K562 (cell line): Measurements from ENCODE around the gene COL4A2. TPM values are rescaled to one million over a fixed set of nuclear protein-coding genes. Genes with fewer than 3 reads are reported as not detected.

Experiments
- ATAC-seq: fragments of 200-7000 bp; cut with Tn5 transposase; 3 replicates; pipeline ENCODE4 v1.9.1; 2020; ENCODE audit warnings: moderate library complexity
- BruUV-seq: library from RNA; stranded (reverse); fragments of 400-500 nt; replicated peaks from 2 replicates; lab custom pipeline; 2021; lab: Mats Ljungman, UMichigan
- CTCF ChIA-PET: fragments of 300-600 bp; formaldehyde crosslinking; extraction: SDS; loops from one replicate; lab custom pipeline; 2021; ENCODE audit warnings: low intra/inter-chr PET ratio; lab: Yijun Ruan, JAX
- POLR2A ChIA-PET: fragments of 300-600, 350-650 bp; sonication (Branson Sonifier 250); formaldehyde crosslinking; extraction: SDS; loops from one replicate; lab custom pipeline; 2021; ENCODE audit warnings: antibody characterized with exemption, inconsistent platforms; lab: Yijun Ruan, JAX
- DNase-seq, 4 experiments: peaks; one replicate each; pipeline versions ENCODE4 v3.0.0 to v3.0.0-alpha.2; 2011 to 2018; ENCODE audit warnings: low spot score in 3 of 4, mixed read lengths in 3 of 4; ENCODE audit errors: extremely low read depth in 1 of 4
- FAIRE-seq: peaks from 2 replicates; lab custom pipeline; 2011; peaks lifted over from hg19 to GRCh38; lab: Jason Lieb, UNC
- H2AFZ ChIP-seq: 2 replicates; pipeline ENCODE4 v1.6.0; 2011; ENCODE audit warnings: low read depth, low read length, control low read depth, inconsistent platforms
- H3K27ac ChIP-seq: fragments of 200-600 bp; 3 replicates; pipeline ENCODE4 v1.8.0; 2011; ENCODE audit warnings: low read depth, mild to moderate bottlenecking, control low read depth, inconsistent platforms, low read length, moderate library complexity, mixed read lengths; ENCODE audit errors: extremely low read depth
- H3K27me3 ChIP-seq, 2 experiments: fragments of 300-600 bp in 1 of 2; 2 replicates in 1 of 2; 3 replicates in 1 of 2; pipeline versions ENCODE4 v1.6.0 to v1.8.0; 2011; ENCODE audit warnings: inconsistent platforms in 2 of 2, low read length in 2 of 2, mild to moderate bottlenecking in 1 of 2, mixed read lengths in 1 of 2, moderate library complexity in 1 of 2; ENCODE audit not compliant: control insufficient read depth in 2 of 2, insufficient read depth in 2 of 2
- H3K36me3 ChIP-seq: fragments of 300-600 bp; 3 replicates; pipeline ENCODE4 v1.8.0; 2011; ENCODE audit warnings: mild to moderate bottlenecking, low read length, inconsistent platforms; ENCODE audit not compliant: control insufficient read depth, insufficient read depth
- H3K4me1 ChIP-seq, 2 experiments: fragments of 200-600 bp in 1 of 2; replicated peaks in 1 of 2; 2 replicates in 1 of 2; 3 replicates in 1 of 2; pipeline versions ENCODE4 v1.5.1 to v1.8.0; 2011; ENCODE audit warnings: inconsistent platforms in 2 of 2, low read length in 2 of 2, mild to moderate bottlenecking in 1 of 2, mixed read lengths in 1 of 2, moderate library complexity in 1 of 2; ENCODE audit not compliant: control insufficient read depth in 2 of 2, insufficient read depth in 2 of 2
- H3K4me2 ChIP-seq: 2 replicates; pipeline ENCODE4 v1.6.1; 2011; ENCODE audit warnings: low read length, control low read depth, inconsistent platforms, mixed read lengths; ENCODE audit not compliant: insufficient read depth
- H3K4me3 ChIP-seq: fragments of 200-600 bp; sonication (generic), shearing (Covaris generic); 2 replicates; pipeline ENCODE4 v1.5.1; 2016; ENCODE audit warnings: control low read depth, inconsistent platforms
- H3K79me2 ChIP-seq: fragments of 200-600 bp; 3 replicates; pipeline ENCODE4 v1.8.0; 2011; ENCODE audit warnings: low read length, inconsistent platforms; ENCODE audit not compliant: control insufficient read depth, insufficient read depth
- H3K9ac ChIP-seq, 2 experiments: 2 replicates each; pipeline versions ENCODE4 v1.6.0 to v1.6.1; 2011; ENCODE audit warnings: low read depth in 2 of 2, low read length in 2 of 2, control low read depth in 1 of 2, inconsistent platforms in 1 of 2, mild to moderate bottlenecking in 1 of 2, mixed read lengths in 1 of 2; ENCODE audit not compliant: insufficient read depth in 1 of 2
- H3K9me1 ChIP-seq: one replicate; pipeline ENCODE4 v1.6.0; 2011; ENCODE audit warnings: inconsistent platforms, mild to moderate bottlenecking, low read length, moderate library complexity; ENCODE audit not compliant: control insufficient read depth, insufficient read depth
- H3K9me3 ChIP-seq: replicated peaks from 2 replicates; pipeline ENCODE4 v1.5.1; 2011; ENCODE audit warnings: low read depth, low read length, inconsistent platforms; ENCODE audit not compliant: control insufficient read depth, insufficient read depth
- H4K20me1 ChIP-seq: replicated peaks from 2 replicates; pipeline ENCODE4 v1.6.1; 2011; ENCODE audit warnings: low read length, inconsistent platforms, mixed read lengths; ENCODE audit not compliant: control insufficient read depth, insufficient read depth
- FOS ChIP-seq: IDR thresholded peaks from 3 replicates; pipeline ENCODE4 v1.6.1; 2011; ENCODE audit not compliant: insufficient read length; ENCODE audit errors: extremely low read depth
- GATAD2B ChIP-seq: fragments of 450-650 bp; IDR thresholded peaks from 2 replicates; pipeline ENCODE4 v1.6.1; 2017; ENCODE audit warnings: mild to moderate bottlenecking, borderline replicate concordance
- HMGN3 ChIP-seq: IDR thresholded peaks from 2 replicates; pipeline ENCODE4 v1.6.1; 2011; ENCODE audit warnings: borderline replicate concordance, low read depth, mild to moderate bottlenecking, mixed read lengths, low read length; ENCODE audit not compliant: insufficient read length; ENCODE audit errors: extremely low read depth
- JUNB ChIP-seq: fragments of 450-650 bp; formaldehyde crosslinking; conservative IDR thresholded peaks from 2 replicates; pipeline ENCODE4 v1.4.0; 2020; ENCODE audit warnings: mild to moderate bottlenecking
- KAT7 ChIP-seq: sonication (generic); formaldehyde crosslinking; IDR thresholded peaks from 2 replicates; pipeline ENCODE4 v1.8.0; 2022; ENCODE audit warnings: missing genetic modification reagents, mild to moderate bottlenecking, borderline replicate concordance
- KDM4B ChIP-seq, 2 experiments: fragments of 450-650 bp in 1 of 2; sonication (generic) in 1 of 2; IDR thresholded peaks; 2 replicates each; pipeline ENCODE4 v1.6.1; 2016 to 2017; ENCODE audit warnings: borderline replicate concordance in 2 of 2, antibody characterized with exemption in 1 of 2, low read depth in 1 of 2, mild to moderate bottlenecking in 1 of 2
- KLF16 ChIP-seq: IDR thresholded peaks from 2 replicates; pipeline ENCODE4 v1.6.1; 2016; ENCODE audit warnings: antibody characterized with exemption
- L3MBTL2 ChIP-seq: fragments of 450-650 bp; IDR thresholded peaks from 2 replicates; pipeline ENCODE4 v1.6.1; 2016; ENCODE audit warnings: mild to moderate bottlenecking, moderate library complexity
- NCOA4 ChIP-seq: fragments of 450-650 bp; IDR thresholded peaks from 2 replicates; pipeline ENCODE4 v1.6.1; 2018; ENCODE audit warnings: mild to moderate bottlenecking; ENCODE audit not compliant: partially characterized antibody
- PCBP2 ChIP-seq: fragments of 200-400 bp; formaldehyde crosslinking; IDR thresholded peaks from 2 replicates; pipeline ENCODE4 v1.6.1; 2018; ENCODE audit warnings: low read length, low read depth, mild to moderate bottlenecking, moderate library complexity; ENCODE audit not compliant: poor library complexity, severe bottlenecking
- SIN3A ChIP-seq, 2 experiments: fragments of 150-350 bp in 1 of 2; IDR thresholded peaks; 2 replicates each; pipeline ENCODE4 v1.6.1; 2011 to 2016; ENCODE audit warnings: borderline replicate concordance in 2 of 2, low read depth in 2 of 2, low read length in 2 of 2, mild to moderate bottlenecking in 2 of 2, moderate library complexity in 2 of 2; ENCODE audit not compliant: control insufficient read depth in 1 of 2
- TRIM28 ChIP-seq: fragments of 450-650 bp; IDR thresholded peaks from 2 replicates; pipeline ENCODE4 v1.6.1; 2017
- ZNF589 ChIP-seq: fragments of 200-800 bp; sonication (Bioruptor generic); IDR thresholded peaks from 2 replicates; pipeline ENCODE4 v1.6.1; 2016; ENCODE audit warnings: low read depth, missing genetic modification characterization, missing compliant biosample characterization
- ZNF707 ChIP-seq: fragments of 250-450 bp; sonication (Bioruptor Pico); conservative IDR thresholded peaks from 2 replicates; pipeline ENCODE4 v1.8.0; 2022; ENCODE audit warnings: inconsistent platforms, mild to moderate bottlenecking, moderate library complexity
- WGBS: fragments of 100-300 bp; shearing (Covaris generic); methylation state at CpG from one replicate; pipeline ENCODE4 v1.1.6; 2016; ENCODE audit warnings: low coverage, mixed read lengths; ENCODE audit not compliant: insufficient coverage; ENCODE audit errors: missing lambda C conversion rate; 5-methylcytosine and 5-hydroxymethylcytosine counted together
- in situ Hi-C: fragments of 300-500 bp; cut with MboI; formaldehyde crosslinking; loops from 4 replicates; pipeline ENCODE4 v1.15.0; 2018; ENCODE audit warnings: inconsistent platforms, mixed read lengths
- intact Hi-C: fragments of 100-400 bp; cut with micrococcal nuclease; formaldehyde crosslinking; loops from 2 replicates; pipeline ENCODE4 v1.14.2; 2022
- polyA plus RNA-seq, 8 experiments: library from polyadenylated mRNA; depleted of rRNA in 4 of 8; stranded (reverse) in 5 of 8; unstranded in 3 of 8; fragments of >200 nt; fragmentation: Nextera tagmentation in 2 of 8; fragmentation: Illumina TruSeq in 1 of 8; extraction: Ambion mirVana in 2 of 8; extraction: Trizol in 1 of 8; gene quantifications; 2 replicates each; pipeline versions ENCODE4 v1.2.1 to v1.2.3, GENCODE V29; 2011 to 2014; ENCODE audit warnings: inconsistent platforms in 1 of 8, missing spikeins in 1 of 8
- total RNA-seq, 7 experiments: library from RNA; depleted of rRNA in 6 of 7; stranded (reverse); fragments of >200 nt in 6 of 7; fragmentation: Illumina TruSeq in 2 of 7; extraction: Trizol in 2 of 7; gene quantifications; 2 replicates each; pipeline versions ENCODE4 v1.2.1 to v1.2.3, GENCODE V29; 2011 to 2021; ENCODE audit warnings: low replicate concordance in 1 of 7
- TF ChIP-seq, protein P1 (sequence below): IDR thresholded peaks from 3 replicates; pipeline ENCODE4 v1.6.1; 2011; ENCODE audit warnings: borderline replicate concordance, mild to moderate bottlenecking, moderate library complexity; ENCODE audit not compliant: insufficient read length; ENCODE audit errors: extremely low read depth
- TF ChIP-seq, protein P2 (sequence below): fragments of 250-450 bp; sonication (Bioruptor Pico); IDR thresholded peaks from 2 replicates; pipeline ENCODE4 v1.5.0; 2022; ENCODE audit warnings: mild to moderate bottlenecking

COL4A2 gene
- total and polyA plus RNA-seq, 9 of the 15 experiments (the other 6 are each of a cell fraction or from before 2014, with no cell fraction given), result 0.13 to 15.2 (median 8.1) TPM

DNA sequence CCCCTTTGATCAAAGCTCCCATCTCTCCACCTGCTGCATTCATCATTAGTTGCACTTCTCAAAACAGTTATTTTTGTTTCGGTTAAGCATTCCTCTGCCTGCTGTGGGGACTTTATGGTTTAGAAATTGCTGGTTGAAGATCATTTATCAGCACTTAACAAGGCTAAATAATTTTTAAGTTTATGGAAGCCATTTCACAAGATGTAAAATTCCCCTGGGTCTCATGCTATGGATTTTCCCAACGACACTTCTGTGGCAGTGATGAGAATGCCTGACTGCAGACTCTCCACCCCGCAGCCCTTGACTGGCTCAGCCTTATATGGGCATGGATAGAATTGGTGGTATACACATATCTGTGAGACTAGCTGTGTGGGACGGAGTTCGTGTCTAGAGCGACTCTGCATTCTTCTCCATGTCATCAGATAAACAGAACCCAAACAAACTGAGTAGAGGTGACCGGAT lies 52.8 kb downstream of the COL4A2 start:
- POLR2A ChIA-PET, result no interaction called here
- FAIRE-seq, result no peak
- TF ChIP-seq, protein P1, sequence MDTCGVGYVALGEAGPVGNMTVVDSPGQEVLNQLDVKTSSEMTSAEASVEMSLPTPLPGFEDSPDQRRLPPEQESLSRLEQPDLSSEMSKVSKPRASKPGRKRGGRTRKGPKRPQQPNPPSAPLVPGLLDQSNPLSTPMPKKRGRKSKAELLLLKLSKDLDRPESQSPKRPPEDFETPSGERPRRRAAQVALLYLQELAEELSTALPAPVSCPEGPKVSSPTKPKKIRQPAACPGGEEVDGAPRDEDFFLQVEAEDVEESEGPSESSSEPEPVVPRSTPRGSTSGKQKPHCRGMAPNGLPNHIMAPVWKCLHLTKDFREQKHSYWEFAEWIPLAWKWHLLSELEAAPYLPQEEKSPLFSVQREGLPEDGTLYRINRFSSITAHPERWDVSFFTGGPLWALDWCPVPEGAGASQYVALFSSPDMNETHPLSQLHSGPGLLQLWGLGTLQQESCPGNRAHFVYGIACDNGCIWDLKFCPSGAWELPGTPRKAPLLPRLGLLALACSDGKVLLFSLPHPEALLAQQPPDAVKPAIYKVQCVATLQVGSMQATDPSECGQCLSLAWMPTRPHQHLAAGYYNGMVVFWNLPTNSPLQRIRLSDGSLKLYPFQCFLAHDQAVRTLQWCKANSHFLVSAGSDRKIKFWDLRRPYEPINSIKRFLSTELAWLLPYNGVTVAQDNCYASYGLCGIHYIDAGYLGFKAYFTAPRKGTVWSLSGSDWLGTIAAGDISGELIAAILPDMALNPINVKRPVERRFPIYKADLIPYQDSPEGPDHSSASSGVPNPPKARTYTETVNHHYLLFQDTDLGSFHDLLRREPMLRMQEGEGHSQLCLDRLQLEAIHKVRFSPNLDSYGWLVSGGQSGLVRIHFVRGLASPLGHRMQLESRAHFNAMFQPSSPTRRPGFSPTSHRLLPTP, result no peak
- TF ChIP-seq, protein P2, sequence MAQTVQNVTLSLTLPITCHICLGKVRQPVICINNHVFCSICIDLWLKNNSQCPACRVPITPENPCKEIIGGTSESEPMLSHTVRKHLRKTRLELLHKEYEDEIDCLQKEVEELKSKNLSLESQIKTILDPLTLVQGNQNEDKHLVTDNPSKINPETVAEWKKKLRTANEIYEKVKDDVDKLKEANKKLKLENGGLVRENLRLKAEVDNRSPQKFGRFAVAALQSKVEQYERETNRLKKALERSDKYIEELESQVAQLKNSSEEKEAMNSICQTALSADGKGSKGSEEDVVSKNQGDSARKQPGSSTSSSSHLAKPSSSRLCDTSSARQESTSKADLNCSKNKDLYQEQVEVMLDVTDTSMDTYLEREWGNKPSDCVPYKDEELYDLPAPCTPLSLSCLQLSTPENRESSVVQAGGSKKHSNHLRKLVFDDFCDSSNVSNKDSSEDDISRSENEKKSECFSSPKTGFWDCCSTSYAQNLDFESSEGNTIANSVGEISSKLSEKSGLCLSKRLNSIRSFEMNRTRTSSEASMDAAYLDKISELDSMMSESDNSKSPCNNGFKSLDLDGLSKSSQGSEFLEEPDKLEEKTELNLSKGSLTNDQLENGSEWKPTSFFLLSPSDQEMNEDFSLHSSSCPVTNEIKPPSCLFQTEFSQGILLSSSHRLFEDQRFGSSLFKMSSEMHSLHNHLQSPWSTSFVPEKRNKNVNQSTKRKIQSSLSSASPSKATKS (CRISPR knock-in tag), result no peak
- TF ChIP-seq ZNF707 (no peak), ZNF589 (CRISPR knock-in tag) (no peak), HMGN3 (no peak), JUNB (CRISPR knock-in tag) (no peak), L3MBTL2 (no peak), SIN3A (IDR thresholded peaks at IDR 0.05; ENCODE audit: borderline replicate concordance in 2 of 2, control insufficient read depth in 1 of 2, low read depth in 2 of 2, low read length in 2 of 2) (no peak), GATAD2B (no peak), TRIM28 (no peak), KLF16 (no peak), KAT7 (CRISPR knock-in tag) (no peak), PCBP2 (no peak), NCOA4 (no peak), KDM4B (IDR thresholded peaks at IDR 0.05; ENCODE audit: borderline replicate concordance in 2 of 2, low read depth in 1 of 2) (no peak), FOS (no peak)

More for the DNA sequence above, 52.8 kb downstream of the COL4A2 start:
- Histone ChIP-seq H3K79me2 (no peaks in the 10 kb centered on the region), H3K9ac (no peak overlapping the region), H2AFZ (no peak overlapping the region), H3K36me3 (no peaks in the 10 kb centered on the region), H3K27me3 (peaks cover 0 to 11% of the 10 kb centered on the region in 2 experiments; a peak in 2 of 5 replicates), H3K4me1 (no peaks in the 10 kb centered on the region), H3K9me3 (no peaks in the 10 kb centered on the region), H4K20me1 (no peaks in the 10 kb centered on the region), H3K4me3 (no peak overlapping the region), H3K27ac (no peak overlapping the region), H3K9me1 (no peaks in the 10 kb centered on the region), H3K4me2 (no peak overlapping the region)
- intact Hi-C loops (no loop called here), in situ Hi-C loops (no loop called here)
- no TSS peak for BruUV-seq
- ATAC-seq (no peak), DNase-seq (no peak)
- CTCF ChIA-PET, result no interaction called here
- WGBS, result 2% methylated on average over 7 of the region's 7 CpGs
